C4-2B (cell line): Measurements from ENCODE around the gene GTF3A.

ENCODE experiments used
- H3K27ac ChIP-seq: fragments of 450-650 bp; 2 replicates; pipeline ENCODE4 v1.5.1; 2017
- CTCF ChIP-seq: fragments of 450-650 bp; conservative IDR thresholded peaks from 2 replicates; pipeline ENCODE4 v1.5.1; 2017; ENCODE audit warnings: mild to moderate bottlenecking
- ZFX ChIP-seq: fragments of 450-650 bp; IDR thresholded peaks from 2 replicates; pipeline ENCODE4 v1.6.1; 2017

GTF3A gene

GRCh38 chr13:27466513-27466912 lies 42.1 kb downstream of the GTF3A start:
- H3K27ac ChIP-seq = no peak overlapping the region
- TF ChIP-seq ZFX (no peak), CTCF (no peak)

GRCh38 chr13:27470075-27470820 lies 45.8 kb downstream of the GTF3A start:
- TF ChIP-seq ZFX (no peak), CTCF (no peak)
- no peak overlapping the region for H3K27ac ChIP-seq

GRCh38 chr13:27472441-27472840 lies 48.0 kb downstream of the GTF3A start:
- no peak for TF ChIP-seq CTCF
- no peak for TF ChIP-seq ZFX

GRCh38 chr13:27472941-27473340 lies 48.5 kb downstream of the GTF3A start:
- TF ChIP-seq ZFX = no peak
- no peak for TF ChIP-seq CTCF

More at GRCh38 chr13:27472441-27472840, 48.0 kb downstream of the GTF3A start:
- no peak overlapping the region for H3K27ac ChIP-seq

GRCh38 chr13:27474751-27475268 lies 50.4 kb downstream of the GTF3A start:
- no peak overlapping the region for H3K27ac ChIP-seq
- TF ChIP-seq ZFX = no peak
- TF ChIP-seq CTCF = no peak

More at GRCh38 chr13:27472941-27473340, 48.5 kb downstream of the GTF3A start:
- no peak overlapping the region for H3K27ac ChIP-seq

GRCh38 chr13:27476943-27477703 lies 52.7 kb downstream of the GTF3A start:
- H3K27ac ChIP-seq = no peak overlapping the region
- TF ChIP-seq ZFX (no peak), CTCF (no peak)

- TF ChIP-seq CTCF = peak; percentile 99
- no peak for TF ChIP-seq ZFX
- H3K27ac ChIP-seq = no peak overlapping the region
Measured at GRCh38 chr13:27481766-27482165, 57.3 kb downstream of the GTF3A start.
